ENCODE measurements around the gene POU5F1. TPM values are rescaled to one million over a fixed set of nuclear protein-coding genes. Genes with fewer than 3 reads are reported as not detected.

POU5F1 gene
- polyA plus RNA-seq, 1 experiment: not detected

- H3K27me3 ChIP-seq (ENCODE audit: control insufficient read depth, insufficient read depth, low read length): no peaks in the 10 kb centered on the region
- ChIA-PET POLR2A (no interaction called here), CTCF (no interaction called here)
- DNase-seq (ENCODE audit: low read depth, low spot score): no peak
- TF ChIP-seq CTCF (IDR thresholded peaks at IDR 0.05; ENCODE audit: low read depth, low read length): no peak
- H3K4me3 ChIP-seq (ENCODE audit: low read depth, low read length): no peak overlapping the region
- no peak overlapping the region for H3K27ac ChIP-seq (ENCODE audit: low read depth, low read length)
- no peaks in the 10 kb centered on the region for H3K9me3 ChIP-seq (ENCODE audit: control insufficient read depth, insufficient read depth, low read length)
Measured at GRCh38 chr6:31162463-31163165, 7.9 kb downstream of the POU5F1 start.

- no peaks in the 10 kb centered on the region for H3K9me3 ChIP-seq (ENCODE audit: control insufficient read depth, insufficient read depth, low read length)
- TF ChIP-seq CTCF (IDR thresholded peaks at IDR 0.05; ENCODE audit: low read depth, low read length): no peak
- no peaks in the 10 kb centered on the region for H3K27me3 ChIP-seq (ENCODE audit: control insufficient read depth, insufficient read depth, low read length)
- ChIA-PET POLR2A (no interaction called here), CTCF (interaction anchor here (1.5 kb wide), 1 partner anchor 33 kb away, joined by 3 read pairs; no protein-coding TSS in a partner anchor)
- no peak overlapping the region for H3K4me3 ChIP-seq (ENCODE audit: low read depth, low read length)
- no peak overlapping the region for H3K27ac ChIP-seq (ENCODE audit: low read depth, low read length)
- DNase-seq (ENCODE audit: low read depth, low spot score): no peak
Measured at GRCh38 chr6:31161216-31162126, 9.0 kb downstream of the POU5F1 start.

GRCh38 chr6:31158863-31159855 lies 11.3 kb downstream of the POU5F1 start:
- no peak for DNase-seq (ENCODE audit: low read depth, low spot score)
- ChIA-PET CTCF (interaction anchor here (1.0 to 3.2 kb wide), 7 partner anchors 21 to 207 kb away, joined by 3 to 12 read pairs (median 4); partner anchors contain the start of gene PSORS1C2), POLR2A (interaction anchor here (0.6 to 1.5 kb wide), 4 partner anchors 20 to 533 kb away, joined by 3 to 4 read pairs (median 4); partner anchors contain the start of gene PSORS1C2)
- H3K27me3 ChIP-seq (ENCODE audit: control insufficient read depth, insufficient read depth, low read length): no peaks in the 10 kb centered on the region
- H3K27ac ChIP-seq (ENCODE audit: low read depth, low read length): peak overlapping the region; percentile 47
- TF ChIP-seq CTCF (IDR thresholded peaks at IDR 0.05; ENCODE audit: low read depth, low read length): no peak
- no peaks in the 10 kb centered on the region for H3K9me3 ChIP-seq (ENCODE audit: control insufficient read depth, insufficient read depth, low read length)
- peak overlapping the region; percentile 81 for H3K4me3 ChIP-seq (ENCODE audit: low read depth, low read length)

- ChIA-PET CTCF (interaction anchor here (1.0 to 3.2 kb wide), 7 partner anchors 20 to 208 kb away, joined by 3 to 12 read pairs (median 4); partner anchors contain the start of gene PSORS1C2), POLR2A (interaction anchor here (0.6 to 1.5 kb wide), 4 partner anchors 19 to 532 kb away, joined by 3 to 4 read pairs (median 4); partner anchors contain the start of gene PSORS1C2)
- Histone ChIP-seq H3K4me3 (ENCODE audit: low read depth, low read length) (peak within 1 kb of the TSS; percentile 82), H3K27ac (ENCODE audit: low read depth, low read length) (peak within 1 kb of the TSS; percentile 47), H3K27me3 (ENCODE audit: control insufficient read depth, insufficient read depth, low read length) (no peaks in the 10 kb centered on the region), H3K9me3 (ENCODE audit: control insufficient read depth, insufficient read depth, low read length) (no peaks in the 10 kb centered on the region)
- peak; percentile 98 for DNase-seq (ENCODE audit: low read depth, low spot score)
- TF ChIP-seq CTCF (IDR thresholded peaks at IDR 0.05; ENCODE audit: low read depth, low read length): no peak
Measured at GRCh38 chr6:31158140-31158862, 12.2 kb downstream of the POU5F1 start, which contains the start of gene TCF19. TSS of gene TCF19 (plus strand) at chr6:31158589. CDS start at chr6:31159470, 881 bp downstream.
